GM19455 (cell line): ENCODE measurements around the gene C16orf82.
"Not testable (repeated sequence)": the region's sequence is repeated elsewhere in the genome, so short reads cannot be mapped to it uniquely, and the experiment has no call there.

Experiments used
- ATAC-seq: cut with Tn5 transposase; IDR thresholded peaks from one replicate; pipeline ENCODE4 v1.9.1; 2021; ENCODE audit not compliant: unreplicated experiment

Gene C16orf82

GRCh38 chr16:27086031-27086430 lies 19.3 kb downstream of the C16orf82 start:
- not testable (repeated sequence) for ATAC-seq

DNA sequence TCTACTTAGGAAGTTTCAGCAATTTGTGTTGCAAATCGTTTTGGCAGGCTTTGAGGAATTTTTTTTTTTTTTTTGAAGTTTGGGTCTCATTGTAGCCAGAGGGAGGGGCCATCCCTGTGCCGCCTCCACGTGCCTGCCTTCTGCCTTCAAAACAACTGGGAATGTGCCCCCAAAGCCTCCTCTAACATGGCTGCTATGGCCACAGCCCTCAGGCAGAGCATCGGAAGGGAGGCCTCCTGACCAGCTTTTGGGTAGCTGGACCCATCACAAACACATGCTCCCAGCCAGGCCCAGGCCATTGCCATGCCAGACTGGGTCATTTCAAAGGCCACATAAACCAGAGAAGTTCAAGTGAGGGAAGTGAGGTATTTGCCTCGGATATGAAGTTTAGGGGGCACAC lies 21.5 kb downstream of the C16orf82 start:
- no peak for ATAC-seq

GRCh38 chr16:27096375-27096774 lies 29.6 kb downstream of the C16orf82 start:
- no peak for ATAC-seq

- no peak for ATAC-seq
These were observed 31.1 kb downstream of the C16orf82 start for GRCh38 chr16:27097800-27098230.

- ATAC-seq, result no peak
These were observed 31.8 kb downstream of the C16orf82 start for GRCh38 chr16:27098366-27099049.

DNA sequence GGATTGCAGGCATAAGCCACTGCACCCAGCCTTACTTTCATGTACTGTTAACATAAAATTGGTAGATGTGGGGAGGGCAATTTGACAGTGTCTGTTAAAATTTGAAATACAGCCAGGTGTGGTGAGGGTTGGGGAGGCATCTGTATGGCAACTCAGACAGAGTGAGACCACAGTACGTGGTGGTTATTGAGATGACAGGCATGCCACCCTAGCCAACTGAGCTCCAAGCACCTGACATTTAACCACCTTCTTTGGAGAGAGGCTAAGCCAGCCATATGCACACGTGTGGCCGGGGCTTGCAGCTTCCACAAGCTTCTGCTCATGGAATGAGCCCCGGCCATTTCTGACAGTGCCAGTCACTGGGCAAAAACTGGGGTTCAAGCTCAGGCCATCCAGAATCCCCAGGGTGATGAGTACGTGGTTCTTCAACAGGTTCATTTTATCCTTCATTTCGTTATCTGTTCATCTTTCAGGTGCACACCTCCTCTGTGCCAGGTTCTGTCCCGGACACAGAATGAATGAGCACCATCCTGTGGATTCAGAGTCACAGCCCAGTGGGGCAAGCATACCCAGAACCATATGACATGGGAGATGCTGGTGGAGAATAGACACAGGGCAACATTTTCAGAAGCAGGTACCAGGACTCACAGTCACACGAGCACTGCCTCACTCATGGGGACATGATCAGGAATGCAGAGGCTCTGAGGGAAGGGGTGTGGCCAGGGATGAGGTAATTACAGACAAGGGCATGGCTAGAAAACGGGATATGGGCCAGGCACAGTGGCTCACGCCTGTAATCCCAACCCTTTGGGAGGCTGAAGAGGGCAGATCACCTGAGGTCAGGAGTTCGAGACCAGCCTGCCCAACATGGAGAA lies 36.2 kb downstream of the C16orf82 start:
- no peak for ATAC-seq

GRCh38 chr16:27103954-27104353 lies 37.2 kb downstream of the C16orf82 start:
- no peak for ATAC-seq

DNA sequence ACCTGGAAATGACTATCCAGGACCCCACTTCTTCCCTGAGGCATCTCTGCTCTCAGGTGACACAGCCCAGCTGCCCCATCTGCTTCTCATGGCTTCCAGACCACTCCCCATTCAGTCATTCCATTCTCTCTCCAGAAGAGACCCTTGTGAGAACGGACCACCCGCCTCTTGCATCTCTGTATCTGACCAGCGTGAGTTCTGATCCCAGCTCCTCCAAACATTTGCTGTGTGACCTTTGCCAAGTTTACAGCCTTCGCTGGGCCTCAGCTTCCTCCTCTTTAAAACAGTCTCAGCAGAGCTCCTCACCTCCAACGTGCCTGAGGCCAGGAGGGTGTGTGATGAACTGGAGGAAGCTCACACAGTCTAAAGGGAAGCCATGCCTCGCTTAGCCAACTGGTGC lies 39.6 kb downstream of the C16orf82 start:
- ATAC-seq, result no peak

DNA sequence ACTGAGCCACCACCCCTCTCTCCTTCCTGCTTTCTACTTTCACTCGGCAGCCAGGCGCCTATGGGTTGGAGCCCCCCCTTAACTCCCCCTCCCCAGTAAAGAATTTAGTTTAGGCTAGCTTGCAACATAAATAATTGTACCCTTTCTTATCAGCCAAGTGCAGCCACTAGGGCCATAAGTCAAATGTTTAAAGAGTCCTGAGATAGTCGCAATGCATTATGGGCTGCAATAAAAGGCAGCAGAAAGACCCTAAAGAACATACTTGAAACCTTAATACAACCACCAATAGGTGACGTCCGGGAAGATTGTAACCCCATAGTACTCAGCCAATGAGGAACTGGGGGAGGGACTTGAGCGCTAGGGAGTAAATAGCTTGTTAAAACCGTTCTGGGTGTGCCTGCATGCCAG lies 40.5 kb downstream of the C16orf82 start:
- no peak for ATAC-seq

GRCh38 chr16:27108051-27108770 lies 41.5 kb downstream of the C16orf82 start:
- ATAC-seq, result no peak

- no peak for ATAC-seq
These were observed 42.3 kb downstream of the C16orf82 start for GRCh38 chr16:27108826-27109665.

GRCh38 chr16:27109666-27110523 lies 43.2 kb downstream of the C16orf82 start:
- ATAC-seq, result no peak

GRCh38 chr16:27110524-27110896 lies 43.8 kb downstream of the C16orf82 start:
- no peak for ATAC-seq

DNA sequence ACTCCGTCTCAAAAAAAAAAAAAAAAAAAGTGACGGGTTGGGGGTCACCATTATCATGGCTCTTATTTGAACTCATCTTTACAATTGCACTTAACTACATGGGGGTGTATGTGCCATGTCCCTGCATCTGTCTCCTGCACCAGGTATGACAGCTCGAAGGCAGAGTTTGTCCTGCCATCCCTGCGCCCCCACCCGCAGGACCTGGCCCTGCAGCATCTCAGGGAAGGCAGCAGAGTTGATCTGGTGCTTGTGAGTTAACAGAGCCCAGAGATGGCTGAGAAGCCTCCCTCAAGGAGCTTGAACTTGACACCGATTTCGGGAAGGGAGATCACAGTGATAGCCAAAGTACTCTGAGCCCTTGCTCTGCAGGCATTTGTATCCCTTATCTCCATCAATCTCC lies 44.8 kb downstream of the C16orf82 start:
- ATAC-seq, result no peak

- no peak for ATAC-seq
These were observed 45.5 kb downstream of the C16orf82 start for GRCh38 chr16:27112093-27112811.

- ATAC-seq, result no peak
These were observed 46.7 kb downstream of the C16orf82 start for GRCh38 chr16:27113341-27113841.

DNA sequence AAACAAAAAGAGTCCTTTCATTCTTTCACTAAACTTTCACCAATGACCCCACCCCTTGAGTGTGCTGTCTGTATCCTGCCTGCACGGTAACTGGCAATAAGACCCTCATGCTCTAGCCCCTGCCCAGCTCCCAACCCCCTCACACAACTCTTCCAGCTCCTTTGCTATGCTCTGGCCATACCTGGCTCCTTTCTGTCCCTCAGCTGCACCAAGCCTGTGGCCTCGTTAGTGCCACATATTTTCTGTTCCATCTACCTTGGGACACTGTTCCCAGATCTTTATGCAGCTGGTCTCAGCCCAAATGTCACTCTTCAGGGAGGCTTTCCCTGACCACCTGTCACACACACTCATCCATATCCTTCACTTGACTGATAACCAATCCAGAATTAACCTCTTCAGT lies 47.3 kb downstream of the C16orf82 start:
- no peak for ATAC-seq

DNA sequence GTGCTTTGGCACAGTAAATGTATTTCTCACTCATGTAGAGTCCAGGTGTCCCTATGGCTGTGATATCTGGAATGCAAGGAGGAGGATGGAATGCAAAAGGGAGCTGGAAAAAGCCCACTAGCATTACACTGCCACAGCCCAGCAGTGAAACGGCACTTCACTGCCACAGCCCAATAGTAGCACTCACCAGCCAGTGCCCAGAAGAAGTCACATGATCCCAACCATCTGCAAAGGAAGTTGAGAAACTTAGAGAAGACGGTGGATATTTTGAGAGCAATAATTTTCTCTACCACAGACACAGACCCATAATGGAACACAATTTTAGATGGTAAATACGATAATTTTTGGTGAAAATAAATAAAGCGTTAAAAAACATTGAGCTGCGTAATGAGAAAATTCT lies 51.8 kb downstream of the C16orf82 start:
- no peak for ATAC-seq
